GM12865 (cell line): ENCODE measurements around the gene GRID1.

Source experiments
- DNase-seq: peaks from one replicate; pipeline ENCODE4 v3.0.0; 2010; ENCODE audit warnings: low read depth
- H3K4me3 ChIP-seq: 2 replicates; pipeline ENCODE4 v1.5.1; 2011; ENCODE audit warnings: mild to moderate bottlenecking, low read depth, low read length, control low read depth
- TF ChIP-seq, protein P1 (sequence below): IDR thresholded peaks from 2 replicates; pipeline ENCODE4 v1.5.1; 2011; ENCODE audit warnings: low read length, control low read depth, low read depth, inconsistent platforms; ENCODE audit not compliant: insufficient read depth; ENCODE audit errors: missing control alignments

Gene GRID1

DNA sequence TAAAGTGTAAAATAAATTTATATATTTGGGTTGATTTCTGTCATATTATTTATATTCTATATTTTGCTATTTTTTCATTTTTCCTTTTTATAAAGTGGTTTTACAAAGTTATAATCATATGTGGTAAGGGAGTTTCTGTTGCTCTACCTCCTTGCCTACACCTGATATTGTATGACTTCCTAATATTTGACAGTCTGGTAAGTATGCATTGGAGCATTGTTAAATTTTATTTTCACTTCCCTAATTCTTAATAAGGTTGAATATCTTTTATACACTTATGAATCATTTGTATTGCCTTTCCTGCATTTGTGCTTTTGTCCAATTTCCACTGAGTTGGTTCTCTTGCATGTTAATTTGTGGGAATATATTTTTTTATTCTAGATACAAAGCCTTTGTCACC, 492.4 kb downstream of the GRID1 start:
- TF ChIP-seq, protein P1, sequence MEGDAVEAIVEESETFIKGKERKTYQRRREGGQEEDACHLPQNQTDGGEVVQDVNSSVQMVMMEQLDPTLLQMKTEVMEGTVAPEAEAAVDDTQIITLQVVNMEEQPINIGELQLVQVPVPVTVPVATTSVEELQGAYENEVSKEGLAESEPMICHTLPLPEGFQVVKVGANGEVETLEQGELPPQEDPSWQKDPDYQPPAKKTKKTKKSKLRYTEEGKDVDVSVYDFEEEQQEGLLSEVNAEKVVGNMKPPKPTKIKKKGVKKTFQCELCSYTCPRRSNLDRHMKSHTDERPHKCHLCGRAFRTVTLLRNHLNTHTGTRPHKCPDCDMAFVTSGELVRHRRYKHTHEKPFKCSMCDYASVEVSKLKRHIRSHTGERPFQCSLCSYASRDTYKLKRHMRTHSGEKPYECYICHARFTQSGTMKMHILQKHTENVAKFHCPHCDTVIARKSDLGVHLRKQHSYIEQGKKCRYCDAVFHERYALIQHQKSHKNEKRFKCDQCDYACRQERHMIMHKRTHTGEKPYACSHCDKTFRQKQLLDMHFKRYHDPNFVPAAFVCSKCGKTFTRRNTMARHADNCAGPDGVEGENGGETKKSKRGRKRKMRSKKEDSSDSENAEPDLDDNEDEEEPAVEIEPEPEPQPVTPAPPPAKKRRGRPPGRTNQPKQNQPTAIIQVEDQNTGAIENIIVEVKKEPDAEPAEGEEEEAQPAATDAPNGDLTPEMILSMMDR: no peak
- no peak overlapping the region for H3K4me3 ChIP-seq
- DNase-seq: no peak

DNA sequence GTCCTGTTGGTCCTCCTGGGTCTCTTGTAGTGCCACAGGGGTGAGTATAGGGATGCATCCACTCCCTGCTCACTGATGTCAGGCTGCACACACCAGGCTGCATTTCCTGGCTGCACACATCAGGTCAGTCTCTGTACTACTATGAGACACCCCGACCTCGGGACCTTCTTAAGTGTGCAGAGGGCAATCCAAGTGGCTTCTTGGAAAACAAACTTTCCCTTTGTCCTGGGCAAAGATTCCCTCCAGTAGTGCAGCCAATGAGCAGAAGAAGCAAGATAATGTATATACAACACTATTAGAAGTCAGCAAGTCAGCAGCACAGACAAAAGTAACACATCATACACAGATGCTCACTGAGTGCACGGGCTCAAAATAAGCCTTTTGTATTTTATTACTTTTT, 493.5 kb downstream of the GRID1 start:
- no peak for DNase-seq
- H3K4me3 ChIP-seq: no peak overlapping the region
- TF ChIP-seq, protein P1: no peak

DNA sequence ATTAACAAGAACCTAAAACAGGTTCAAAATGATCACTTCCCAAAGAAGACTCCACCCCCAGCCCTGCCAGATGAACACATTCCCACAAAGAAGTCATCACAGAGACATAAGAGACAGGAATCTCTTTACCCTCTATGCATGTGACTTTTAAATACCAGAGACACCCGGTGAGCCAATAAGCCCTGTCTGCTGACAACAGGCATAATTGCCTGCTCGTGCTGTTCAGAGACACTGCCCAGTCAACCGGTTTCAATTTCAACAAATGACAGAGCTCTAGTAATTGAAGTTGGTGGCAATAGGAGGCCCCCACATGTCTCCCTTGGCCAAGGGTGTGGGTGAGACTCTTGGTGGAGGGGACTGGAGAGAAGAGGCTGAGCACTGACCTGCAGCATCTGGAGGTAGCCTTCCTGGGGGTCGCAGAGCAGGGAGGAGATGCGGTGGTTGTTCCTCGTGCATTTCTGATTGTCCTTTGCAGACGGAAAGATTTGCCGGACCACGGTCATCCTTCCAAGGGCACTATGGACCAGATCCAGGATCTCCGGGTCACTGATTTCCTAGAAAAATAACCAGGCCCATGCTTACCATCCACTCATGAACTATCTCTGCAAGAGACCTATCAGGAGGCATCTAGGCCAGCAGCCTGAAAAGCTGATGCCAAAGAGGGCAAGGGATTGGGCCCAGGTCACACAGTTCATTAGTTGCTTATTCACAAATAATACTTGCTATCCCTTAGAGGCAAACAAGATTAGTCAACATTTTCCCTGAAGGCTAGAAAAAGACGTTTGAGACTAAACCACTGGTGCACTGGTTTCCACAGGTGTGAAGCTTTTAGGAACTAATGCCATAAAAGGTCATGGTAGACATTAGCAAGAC, 497.7 kb downstream of the GRID1 start:
- DNase-seq: no peak
- TF ChIP-seq, protein P1: no peak
- H3K4me3 ChIP-seq: no peak overlapping the region

DNA sequence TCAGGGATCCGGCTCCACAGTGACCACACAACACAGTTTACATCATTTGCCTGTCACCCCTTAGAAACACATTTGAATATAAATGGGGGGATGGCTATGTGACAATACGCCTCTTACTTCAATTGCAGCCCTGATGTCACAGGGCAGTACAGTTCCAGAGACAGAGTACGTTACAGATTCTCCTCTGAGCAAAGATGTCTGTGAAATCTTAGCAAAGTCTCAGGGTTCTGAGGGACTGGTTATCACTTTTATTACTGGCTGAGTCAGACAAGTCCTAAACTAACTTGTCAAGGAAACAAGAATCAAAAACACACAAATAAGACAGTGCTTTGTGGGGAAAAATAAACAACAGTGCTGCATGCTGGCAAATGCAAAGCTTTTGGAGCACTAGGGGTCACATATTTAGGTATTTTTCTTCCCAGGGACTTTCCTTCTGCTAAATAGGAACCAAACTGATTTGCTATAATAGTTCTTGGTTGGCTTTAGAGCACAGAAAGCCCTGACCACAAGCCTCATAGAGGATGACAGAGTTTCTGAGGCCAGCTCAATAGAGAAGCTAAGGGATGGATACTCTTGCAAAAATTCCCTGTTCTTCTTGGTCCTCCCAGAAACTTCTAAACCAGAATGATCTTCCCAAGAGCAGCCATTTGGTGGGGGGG, 501.6 kb downstream of the GRID1 start:
- TF ChIP-seq, protein P1: no peak
- no peak overlapping the region for H3K4me3 ChIP-seq

DNA sequence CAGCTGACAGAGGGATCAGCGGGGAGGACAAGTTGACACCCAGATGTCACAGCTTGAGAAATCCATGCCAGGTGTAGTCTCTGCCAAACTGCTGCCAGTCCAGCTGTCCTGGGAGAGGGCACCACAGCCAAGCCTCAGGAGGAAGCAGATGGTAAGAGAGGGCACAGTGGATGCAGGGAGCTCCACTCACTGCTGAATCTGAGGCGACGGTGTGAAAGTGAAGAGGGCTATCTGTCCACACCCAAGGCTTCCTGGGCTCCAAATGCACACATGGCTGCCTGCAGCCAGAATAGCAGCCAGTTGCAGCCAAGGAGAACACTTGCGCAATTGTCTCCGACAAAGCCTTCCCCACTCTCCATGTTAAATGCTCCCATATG, 502.4 kb downstream of the GRID1 start:
- DNase-seq: no peak
- TF ChIP-seq, protein P1: no peak
- H3K4me3 ChIP-seq: no peak overlapping the region

More for the DNA sequence above, 501.6 kb downstream of the GRID1 start:
- no peak for DNase-seq

DNA sequence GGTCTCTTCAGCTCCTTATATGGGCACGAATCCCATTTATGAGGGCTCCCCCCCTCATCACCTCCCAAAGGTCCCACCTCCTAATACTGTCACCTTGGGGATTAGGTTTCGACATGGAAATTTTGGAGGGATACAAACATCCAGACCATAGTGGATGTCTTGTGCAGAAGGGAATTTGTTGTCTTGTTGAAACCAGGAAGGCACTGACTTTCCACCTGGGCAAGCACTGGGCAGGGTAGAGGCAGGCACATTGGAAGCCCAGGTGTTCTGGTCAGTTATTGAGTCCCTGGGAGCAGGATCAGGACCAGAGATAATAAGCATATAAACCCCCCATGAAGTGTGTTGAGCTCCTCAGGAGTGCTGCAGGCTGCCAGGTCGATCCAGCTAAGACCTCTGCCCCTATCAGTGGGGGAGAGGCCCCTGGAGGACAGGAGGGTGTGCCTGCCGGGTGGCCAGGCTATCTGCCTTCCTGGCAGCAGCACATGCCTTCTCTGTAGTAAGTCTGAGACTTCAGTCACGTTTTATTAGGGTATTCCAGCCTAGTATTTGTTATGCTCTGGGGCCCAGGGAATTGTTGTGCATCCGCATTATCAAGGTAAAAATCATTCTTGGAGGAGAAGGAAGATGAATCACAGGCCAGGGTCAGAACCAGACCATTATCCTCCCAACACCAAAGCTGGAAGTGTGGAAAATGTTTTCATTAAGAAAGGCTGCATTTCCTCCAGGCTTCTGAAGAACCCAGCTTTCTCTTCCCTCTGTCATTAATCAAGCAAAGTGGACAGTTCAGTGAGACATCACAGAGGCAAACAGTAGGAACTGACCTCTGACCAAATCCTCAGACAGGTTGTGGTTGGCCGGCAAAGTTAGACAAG, 503.1 kb downstream of the GRID1 start:
- no peak overlapping the region for H3K4me3 ChIP-seq
- TF ChIP-seq, protein P1: no peak
- DNase-seq: no peak
